Chondrocyte (in vitro differentiated cells): ENCODE data around the gene SLC5A11. TPM values are rescaled to one million over a fixed set of nuclear protein-coding genes. Genes with fewer than 3 reads are reported as not detected.

ENCODE experiments used
- DNase-seq: peaks from one replicate; pipeline ENCODE4 v3.0.0; 2021; ENCODE audit warnings: mixed read lengths, low spot score
- H3K27ac Mint-ChIP-seq: one replicate; pipeline ENCODE4 v1.8.0; 2021; ENCODE audit warnings: mild to moderate bottlenecking, moderate library complexity, mixed read lengths; ENCODE audit not compliant: unreplicated experiment
- H3K27me3 Mint-ChIP-seq: 2 replicates; pipeline ENCODE4 v1.8.0; 2021; ENCODE audit warnings: low read depth, mixed read lengths
- H3K36me3 Mint-ChIP-seq: 2 replicates; pipeline ENCODE4 v1.8.0; 2021; ENCODE audit warnings: low read depth, mixed read lengths
- H3K4me1 Mint-ChIP-seq: 2 replicates; pipeline ENCODE4 v1.8.0; 2021; ENCODE audit warnings: low read depth, mild to moderate bottlenecking, mixed read lengths
- H3K4me3 Mint-ChIP-seq: one replicate; pipeline ENCODE4 v1.8.0; 2021; ENCODE audit warnings: mild to moderate bottlenecking, moderate library complexity, mixed read lengths; ENCODE audit not compliant: unreplicated experiment
- H3K9me3 Mint-ChIP-seq: 2 replicates; pipeline ENCODE4 v1.8.0; 2021; ENCODE audit warnings: low read depth, mixed read lengths
- total RNA-seq: library from RNA; stranded (reverse); gene quantifications from 3 replicates; pipeline ENCODE4 v1.2.1, GENCODE V29; 2021
- TF ChIP-seq, protein P1 (sequence below): fragments of 200-600 bp; sonication (generic); IDR thresholded peaks from 2 replicates; pipeline ENCODE4 v1.5.0; 2021; ENCODE audit warnings: antibody characterized with exemption, mild to moderate bottlenecking, moderate library complexity

The SLC5A11 gene
- total RNA-seq, 1 donor from 2014 or later, result not detected

GRCh38 chr16:24875466-24875865, 29.7 kb downstream of the SLC5A11 start:
- no peaks in the 10 kb centered on the region for H3K9me3 Mint-ChIP-seq
- DNase-seq, result no peak
- no peak overlapping the region for H3K27ac Mint-ChIP-seq
- no peaks in the 10 kb centered on the region for H3K36me3 Mint-ChIP-seq
- H3K4me3 Mint-ChIP-seq, result no peak overlapping the region
- H3K27me3 Mint-ChIP-seq, result peaks cover 22% of the 10 kb centered on the region
- TF ChIP-seq, protein P1, sequence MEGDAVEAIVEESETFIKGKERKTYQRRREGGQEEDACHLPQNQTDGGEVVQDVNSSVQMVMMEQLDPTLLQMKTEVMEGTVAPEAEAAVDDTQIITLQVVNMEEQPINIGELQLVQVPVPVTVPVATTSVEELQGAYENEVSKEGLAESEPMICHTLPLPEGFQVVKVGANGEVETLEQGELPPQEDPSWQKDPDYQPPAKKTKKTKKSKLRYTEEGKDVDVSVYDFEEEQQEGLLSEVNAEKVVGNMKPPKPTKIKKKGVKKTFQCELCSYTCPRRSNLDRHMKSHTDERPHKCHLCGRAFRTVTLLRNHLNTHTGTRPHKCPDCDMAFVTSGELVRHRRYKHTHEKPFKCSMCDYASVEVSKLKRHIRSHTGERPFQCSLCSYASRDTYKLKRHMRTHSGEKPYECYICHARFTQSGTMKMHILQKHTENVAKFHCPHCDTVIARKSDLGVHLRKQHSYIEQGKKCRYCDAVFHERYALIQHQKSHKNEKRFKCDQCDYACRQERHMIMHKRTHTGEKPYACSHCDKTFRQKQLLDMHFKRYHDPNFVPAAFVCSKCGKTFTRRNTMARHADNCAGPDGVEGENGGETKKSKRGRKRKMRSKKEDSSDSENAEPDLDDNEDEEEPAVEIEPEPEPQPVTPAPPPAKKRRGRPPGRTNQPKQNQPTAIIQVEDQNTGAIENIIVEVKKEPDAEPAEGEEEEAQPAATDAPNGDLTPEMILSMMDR, result no peak
- H3K4me1 Mint-ChIP-seq, result no peaks in the 10 kb centered on the region

- TF ChIP-seq, protein P1, result no peak
- no peaks in the 10 kb centered on the region for H3K9me3 Mint-ChIP-seq
- no peaks in the 10 kb centered on the region for H3K4me1 Mint-ChIP-seq
- no peak overlapping the region for H3K27ac Mint-ChIP-seq
- no peak for DNase-seq
- H3K36me3 Mint-ChIP-seq, result no peaks in the 10 kb centered on the region
- peaks cover 20% of the 10 kb centered on the region for H3K27me3 Mint-ChIP-seq
- no peak overlapping the region for H3K4me3 Mint-ChIP-seq
Measured at GRCh38 chr16:24876231-24876630, 30.5 kb downstream of the SLC5A11 start.

DNA sequence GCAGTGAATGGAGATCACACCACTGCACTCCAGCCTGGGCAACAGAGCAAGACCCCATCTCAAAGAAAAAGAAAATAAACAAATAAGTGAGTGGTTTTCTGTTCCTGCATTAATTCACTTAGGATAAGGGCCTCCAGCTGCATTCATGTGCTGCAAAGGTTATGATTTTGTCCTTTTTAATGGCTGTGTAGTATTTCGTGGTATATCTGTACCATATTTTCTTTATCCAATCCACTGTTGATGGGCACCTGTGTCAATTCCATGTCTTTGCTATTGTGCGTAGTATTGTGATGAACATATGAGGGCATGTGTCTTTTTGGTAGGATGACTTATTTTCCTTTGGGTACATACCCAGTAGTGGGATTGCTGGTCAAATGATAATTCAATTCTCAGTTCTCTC, 33.9 kb downstream of the SLC5A11 start:
- H3K9me3 Mint-ChIP-seq, result no peaks in the 10 kb centered on the region
- H3K4me3 Mint-ChIP-seq, result no peak overlapping the region
- no peaks in the 10 kb centered on the region for H3K36me3 Mint-ChIP-seq
- H3K27ac Mint-ChIP-seq, result no peak overlapping the region
- no peak for DNase-seq
- TF ChIP-seq, protein P1, result no peak
- H3K27me3 Mint-ChIP-seq, result peaks cover 17% of the 10 kb centered on the region
- H3K4me1 Mint-ChIP-seq, result no peaks in the 10 kb centered on the region

DNA sequence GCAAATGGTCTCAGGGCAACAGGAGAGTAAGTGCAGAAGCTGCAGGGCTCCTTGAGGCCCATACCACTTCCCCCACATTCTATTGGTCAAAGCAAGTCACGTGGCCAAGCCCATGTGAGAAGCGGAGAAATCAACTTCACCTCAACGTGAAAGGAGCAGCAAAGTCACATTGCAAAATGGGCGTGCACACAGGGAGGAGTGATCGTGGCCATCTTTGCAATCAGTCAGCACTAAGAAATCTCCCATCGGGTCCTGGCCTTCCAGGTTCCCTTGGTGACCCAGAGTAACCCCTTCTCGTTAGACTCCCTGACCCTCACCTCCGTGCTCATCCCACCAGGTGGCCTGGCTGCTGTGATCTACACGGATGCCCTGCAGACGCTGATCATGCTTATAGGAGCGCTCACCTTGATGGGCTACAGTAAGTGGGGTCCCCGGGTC, 38.0 kb downstream of the SLC5A11 start:
- DNase-seq, result no peak
- no peak overlapping the region for H3K4me3 Mint-ChIP-seq
- TF ChIP-seq, protein P1, result no peak
- H3K27ac Mint-ChIP-seq, result no peak overlapping the region
- H3K9me3 Mint-ChIP-seq, result peaks cover 8% of the 10 kb centered on the region
- H3K4me1 Mint-ChIP-seq, result no peaks in the 10 kb centered on the region
- peaks cover 15% of the 10 kb centered on the region for H3K27me3 Mint-ChIP-seq
- no peaks in the 10 kb centered on the region for H3K36me3 Mint-ChIP-seq

- H3K4me3 Mint-ChIP-seq, result no peak overlapping the region
- DNase-seq, result no peak
- TF ChIP-seq, protein P1, result no peak
- H3K4me1 Mint-ChIP-seq, result no peaks in the 10 kb centered on the region
- H3K9me3 Mint-ChIP-seq, result peaks cover 8% of the 10 kb centered on the region
- no peak overlapping the region for H3K27ac Mint-ChIP-seq
- peaks cover 21% of the 10 kb centered on the region for H3K27me3 Mint-ChIP-seq
- no peaks in the 10 kb centered on the region for H3K36me3 Mint-ChIP-seq
Measured at GRCh38 chr16:24887472-24887871, 41.7 kb downstream of the SLC5A11 start.
